SK-N-SH treated with all-trans-retinoic acid at 6 μM for 48 hours (cell line): ENCODE data around the gene C1orf105.

Source experiments
- ATAC-seq: fragments of 200-7000 bp; cut with Tn5 transposase; 3 replicates; pipeline ENCODE4 v1.9.1; 2020; ENCODE audit warnings: mild to moderate bottlenecking, moderate library complexity
- BACH2 ChIP-seq: fragments of 250-450 bp; sonication (Bioruptor Pico); IDR thresholded peaks from 2 replicates; pipeline ENCODE4 v1.9.0; 2021; ENCODE audit warnings: mild to moderate bottlenecking, borderline replicate concordance
- CSDC2 ChIP-seq: fragments of 250-450 bp; sonication (Bioruptor Pico); IDR thresholded peaks from 2 replicates; pipeline ENCODE4 v1.5.0; 2020; ENCODE audit warnings: mild to moderate bottlenecking, moderate library complexity
- GLIS3 ChIP-seq: fragments of 250-450 bp; sonication (Bioruptor Pico); IDR thresholded peaks from 2 replicates; pipeline ENCODE4 v1.5.0; 2020; ENCODE audit warnings: mild to moderate bottlenecking, moderate library complexity
- ISL1 ChIP-seq: fragments of 250-450 bp; sonication (Bioruptor Pico); IDR thresholded peaks from 2 replicates; pipeline ENCODE4 v2.1.2; 2022; ENCODE audit warnings: mild to moderate bottlenecking, moderate library complexity
- PPARA ChIP-seq: fragments of 250-450 bp; sonication (Bioruptor Pico); IDR thresholded peaks from 2 replicates; pipeline ENCODE4 v1.5.0; 2020; ENCODE audit warnings: mild to moderate bottlenecking, borderline replicate concordance
- RARB ChIP-seq: fragments of 250-450 bp; sonication (Bioruptor Pico); IDR thresholded peaks from 2 replicates; pipeline ENCODE4 v1.8.0; 2021; ENCODE audit warnings: mild to moderate bottlenecking, moderate library complexity
- SNAI2 ChIP-seq: fragments of 250-450 bp; sonication (Bioruptor Pico); IDR thresholded peaks from 2 replicates; pipeline ENCODE4 v1.5.0; 2020; ENCODE audit warnings: mild to moderate bottlenecking, moderate library complexity
- TCF4 ChIP-seq: fragments of 250-450 bp; sonication (Bioruptor Pico); IDR thresholded peaks from 2 replicates; pipeline ENCODE4 v1.8.0; 2021; ENCODE audit warnings: mild to moderate bottlenecking, moderate library complexity, borderline replicate concordance
- TOX ChIP-seq: fragments of 250-450 bp; sonication (Bioruptor Pico); IDR thresholded peaks from 2 replicates; pipeline ENCODE4 v1.8.0; 2021; ENCODE audit warnings: mild to moderate bottlenecking, moderate library complexity, borderline replicate concordance
- TSHZ2 ChIP-seq: fragments of 250-450 bp; sonication (Bioruptor Pico); IDR thresholded peaks from 2 replicates; pipeline ENCODE4 v1.5.0; 2020; ENCODE audit warnings: mild to moderate bottlenecking, moderate library complexity
- ZC3H10 ChIP-seq: fragments of 250-450 bp; sonication (Bioruptor Pico); IDR thresholded peaks from 2 replicates; pipeline ENCODE4 v1.5.1; 2021; ENCODE audit warnings: mild to moderate bottlenecking, moderate library complexity
- ZFP3 ChIP-seq: fragments of 250-450 bp; sonication (Bioruptor Pico); IDR thresholded peaks from 2 replicates; pipeline ENCODE4 v1.5.0; 2020; ENCODE audit warnings: mild to moderate bottlenecking, moderate library complexity
- ZFP30 ChIP-seq: fragments of 450-650 bp; formaldehyde crosslinking; IDR thresholded peaks from 2 replicates; pipeline ENCODE4 v1.5.0; 2022; ENCODE audit warnings: mild to moderate bottlenecking, moderate library complexity
- ZNF565 ChIP-seq: fragments of 450-650 bp; formaldehyde crosslinking; conservative IDR thresholded peaks from 2 replicates; pipeline ENCODE4 v1.5.0; 2020; ENCODE audit warnings: low read depth, mild to moderate bottlenecking, moderate library complexity
- ZNF70 ChIP-seq: fragments of 450-650 bp; formaldehyde crosslinking; IDR thresholded peaks from 2 replicates; pipeline ENCODE4 v1.5.0; 2020; ENCODE audit warnings: mild to moderate bottlenecking, moderate library complexity
- ZNF8 ChIP-seq: fragments of 450-650 bp; formaldehyde crosslinking; IDR thresholded peaks from 2 replicates; pipeline ENCODE4 v1.5.0; 2020; ENCODE audit warnings: mild to moderate bottlenecking, moderate library complexity
- TF ChIP-seq, protein P1 (sequence below): fragments of 250-450 bp; sonication (Bioruptor Pico); IDR thresholded peaks from 2 replicates; pipeline ENCODE4 v1.5.1; 2021; ENCODE audit warnings: mild to moderate bottlenecking, moderate library complexity
- TF ChIP-seq, protein P2 (sequence below): fragments of 250-450 bp; sonication (Bioruptor Pico); IDR thresholded peaks from 2 replicates; pipeline ENCODE4 v1.8.0; 2020; ENCODE audit warnings: mild to moderate bottlenecking, moderate library complexity, borderline replicate concordance
- TF ChIP-seq, protein P3 (sequence below): fragments of 250-450 bp; sonication (Bioruptor Pico); IDR thresholded peaks from 2 replicates; pipeline ENCODE4 v1.5.1; 2020; ENCODE audit warnings: low read depth, mild to moderate bottlenecking, moderate library complexity

The C1orf105 gene

DNA sequence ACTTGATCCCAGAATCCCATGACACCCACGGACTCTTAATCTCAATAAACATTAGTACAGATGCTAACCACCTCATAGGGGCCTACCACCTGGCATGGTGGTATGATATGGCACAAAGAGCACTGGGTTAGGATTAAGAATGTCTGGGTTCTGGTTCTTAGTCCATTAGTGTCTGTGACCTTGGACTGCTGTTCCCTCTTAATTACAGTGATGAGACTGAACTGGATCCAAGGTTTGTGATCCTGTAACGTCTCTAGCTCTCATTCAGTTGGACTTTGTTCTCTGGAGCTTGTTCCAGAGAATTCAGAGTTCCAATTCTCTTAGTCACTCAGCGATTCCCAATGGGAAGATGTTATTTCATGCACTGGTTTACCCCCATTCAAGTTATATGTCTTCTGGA, 47.0 kb downstream of the C1orf105 start:
- ATAC-seq = no peak; the same call in 2 of the 3 replicates
- TF ChIP-seq PPARA (CRISPR knock-in tag) (no peak), GLIS3 (CRISPR knock-in tag) (no peak), CSDC2 (CRISPR knock-in tag) (no peak), SNAI2 (CRISPR knock-in tag) (no peak), TSHZ2 (CRISPR knock-in tag) (no peak), RARB (CRISPR knock-in tag) (no peak), ZNF70 (no peak), TCF4 (CRISPR knock-in tag) (no peak)
- TF ChIP-seq, protein P1, sequence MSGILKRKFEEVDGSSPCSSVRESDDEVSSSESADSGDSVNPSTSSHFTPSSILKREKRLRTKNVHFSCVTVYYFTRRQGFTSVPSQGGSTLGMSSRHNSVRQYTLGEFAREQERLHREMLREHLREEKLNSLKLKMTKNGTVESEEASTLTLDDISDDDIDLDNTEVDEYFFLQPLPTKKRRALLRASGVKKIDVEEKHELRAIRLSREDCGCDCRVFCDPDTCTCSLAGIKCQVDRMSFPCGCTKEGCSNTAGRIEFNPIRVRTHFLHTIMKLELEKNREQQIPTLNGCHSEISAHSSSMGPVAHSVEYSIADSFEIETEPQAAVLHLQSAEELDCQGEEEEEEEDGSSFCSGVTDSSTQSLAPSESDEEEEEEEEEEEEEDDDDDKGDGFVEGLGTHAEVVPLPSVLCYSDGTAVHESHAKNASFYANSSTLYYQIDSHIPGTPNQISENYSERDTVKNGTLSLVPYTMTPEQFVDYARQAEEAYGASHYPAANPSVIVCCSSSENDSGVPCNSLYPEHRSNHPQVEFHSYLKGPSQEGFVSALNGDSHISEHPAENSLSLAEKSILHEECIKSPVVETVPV (CRISPR knock-in tag) = no peak

- ATAC-seq = no peak
- TF ChIP-seq TOX (CRISPR knock-in tag) = no peak
- TF ChIP-seq ISL1 = no peak
- no peak for TF ChIP-seq ZC3H10
- no peak for TF ChIP-seq CSDC2 (CRISPR knock-in tag)
- TF ChIP-seq ZNF565 (CRISPR knock-in tag) = no peak
- TF ChIP-seq ZFP3 (CRISPR knock-in tag) = no peak
- TF ChIP-seq BACH2 (CRISPR knock-in tag) = no peak
- TF ChIP-seq RARB (CRISPR knock-in tag) = no peak
- no peak for TF ChIP-seq GLIS3 (CRISPR knock-in tag)
- no peak for TF ChIP-seq SNAI2 (CRISPR knock-in tag)
- TF ChIP-seq, protein P1 (CRISPR knock-in tag) = no peak
- TF ChIP-seq TCF4 (CRISPR knock-in tag) = no peak
- TF ChIP-seq ZFP30 (CRISPR knock-in tag) = no peak
- no peak for TF ChIP-seq TSHZ2 (CRISPR knock-in tag)
- TF ChIP-seq, protein P2, sequence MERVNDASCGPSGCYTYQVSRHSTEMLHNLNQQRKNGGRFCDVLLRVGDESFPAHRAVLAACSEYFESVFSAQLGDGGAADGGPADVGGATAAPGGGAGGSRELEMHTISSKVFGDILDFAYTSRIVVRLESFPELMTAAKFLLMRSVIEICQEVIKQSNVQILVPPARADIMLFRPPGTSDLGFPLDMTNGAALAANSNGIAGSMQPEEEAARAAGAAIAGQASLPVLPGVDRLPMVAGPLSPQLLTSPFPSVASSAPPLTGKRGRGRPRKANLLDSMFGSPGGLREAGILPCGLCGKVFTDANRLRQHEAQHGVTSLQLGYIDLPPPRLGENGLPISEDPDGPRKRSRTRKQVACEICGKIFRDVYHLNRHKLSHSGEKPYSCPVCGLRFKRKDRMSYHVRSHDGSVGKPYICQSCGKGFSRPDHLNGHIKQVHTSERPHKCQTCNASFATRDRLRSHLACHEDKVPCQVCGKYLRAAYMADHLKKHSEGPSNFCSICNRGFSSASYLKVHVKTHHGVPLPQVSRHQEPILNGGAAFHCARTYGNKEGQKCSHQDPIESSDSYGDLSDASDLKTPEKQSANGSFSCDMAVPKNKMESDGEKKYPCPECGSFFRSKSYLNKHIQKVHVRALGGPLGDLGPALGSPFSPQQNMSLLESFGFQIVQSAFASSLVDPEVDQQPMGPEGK (CRISPR knock-in tag) = no peak
- TF ChIP-seq, all 23 proteins: peak for 0
Measured at GRCh38 chr1:172468296-172468695, 47.8 kb downstream of the C1orf105 start.

- ATAC-seq = no peak
- TF ChIP-seq, protein P3, sequence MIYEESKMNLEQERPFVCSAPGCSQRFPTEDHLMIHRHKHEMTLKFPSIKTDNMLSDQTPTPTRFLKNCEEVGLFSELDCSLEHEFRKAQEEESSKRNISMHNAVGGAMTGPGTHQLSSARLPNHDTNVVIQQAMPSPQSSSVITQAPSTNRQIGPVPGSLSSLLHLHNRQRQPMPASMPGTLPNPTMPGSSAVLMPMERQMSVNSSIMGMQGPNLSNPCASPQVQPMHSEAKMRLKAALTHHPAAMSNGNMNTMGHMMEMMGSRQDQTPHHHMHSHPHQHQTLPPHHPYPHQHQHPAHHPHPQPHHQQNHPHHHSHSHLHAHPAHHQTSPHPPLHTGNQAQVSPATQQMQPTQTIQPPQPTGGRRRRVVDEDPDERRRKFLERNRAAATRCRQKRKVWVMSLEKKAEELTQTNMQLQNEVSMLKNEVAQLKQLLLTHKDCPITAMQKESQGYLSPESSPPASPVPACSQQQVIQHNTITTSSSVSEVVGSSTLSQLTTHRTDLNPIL (CRISPR knock-in tag) = no peak
- TF ChIP-seq ZNF8 (CRISPR knock-in tag) (no peak), PPARA (CRISPR knock-in tag) (no peak), ZFP3 (CRISPR knock-in tag) (no peak), RARB (CRISPR knock-in tag) (no peak), ISL1 (no peak)
- TF ChIP-seq, protein P1 (CRISPR knock-in tag) = no peak
- TF ChIP-seq, protein P2 (CRISPR knock-in tag) = no peak
- TF ChIP-seq, all 23 proteins: peak for 0
Measured at GRCh38 chr1:172469717-172470116, 49.2 kb downstream of the C1orf105 start.
